Lower leg skin (tissue), 4 donors: Measurements from ENCODE around the gene ZNF280D. TPM values are rescaled to one million over a fixed set of nuclear protein-coding genes. Genes with fewer than 3 reads are reported as not detected.

Experiments
- DNase-seq, 2 donors: peaks; one replicate each; pipeline ENCODE4 v3.0.0-alpha.2; 2019; ENCODE audit warnings: low spot score in 2 of 2
- H3K4me3 ChIP-seq: fragments of 200-600 bp; sonication (generic); 2 replicates; pipeline ENCODE4 v1.5.1; 2017; ENCODE audit warnings: mild to moderate bottlenecking, low read depth; ENCODE audit not compliant: poor library complexity, severe bottlenecking
- POLR2A ChIP-seq, 2 donors: fragments of 450-650 bp; IDR thresholded peaks; one replicate each; pipeline ENCODE4 v1.6.1; 2016 to 2017; ENCODE audit warnings: antibody characterized with exemption in 2 of 2, mild to moderate bottlenecking in 1 of 2, moderate library complexity in 1 of 2
- WGBS, 2 donors: methylation state at CpG; one replicate each; pipeline ENCODE4 v1.1.5; 2018; 5-methylcytosine and 5-hydroxymethylcytosine counted together
- intact Hi-C: fragments of 100-400 bp; cut with DNase I; formaldehyde crosslinking; loops from one replicate; pipeline ENCODE4 v1.15.0; 2023; ENCODE audit warnings: low total_unique reads
- total RNA-seq, 4 donors: library from RNA; depleted of rRNA; stranded (reverse); fragments of >200 nt; gene quantifications; one replicate each; pipeline ENCODE4 v1.1.0, GENCODE V29; 2016
- TF ChIP-seq, protein P1 (sequence below), 3 donors: fragments of 450-650 bp; IDR thresholded peaks; one replicate each; pipeline ENCODE4 v1.5.1; 2016; ENCODE audit warnings: antibody characterized with exemption in 3 of 3, mild to moderate bottlenecking in 3 of 3, moderate library complexity in 2 of 3

The ZNF280D gene
- total RNA-seq, 4 donors from 2014 or later = 22.8 to 30.8 (median 25.9) TPM

DNA sequence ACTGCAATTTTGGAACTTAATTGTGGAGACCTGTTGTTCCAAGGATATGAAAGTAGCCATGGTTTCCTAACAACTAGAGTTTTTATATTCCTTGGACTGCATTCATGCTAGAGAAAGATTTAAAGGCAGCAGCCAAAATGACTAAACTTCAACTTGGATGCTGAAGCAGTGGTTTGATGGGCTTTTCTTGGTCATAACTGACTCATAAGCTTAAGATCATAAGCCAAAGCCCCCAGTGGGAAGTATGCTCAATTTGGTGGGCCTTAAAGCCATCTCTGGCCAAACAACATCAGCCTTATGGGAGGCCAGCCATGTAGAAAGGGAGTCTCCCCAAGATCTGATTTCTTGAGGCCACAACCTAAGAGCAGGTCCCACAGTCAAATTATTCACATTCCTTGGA is 80.2 kb downstream of the ZNF280D start:
- TF ChIP-seq POLR2A (IDR thresholded peaks at IDR 0.05) = no peak
- TF ChIP-seq, protein P1, sequence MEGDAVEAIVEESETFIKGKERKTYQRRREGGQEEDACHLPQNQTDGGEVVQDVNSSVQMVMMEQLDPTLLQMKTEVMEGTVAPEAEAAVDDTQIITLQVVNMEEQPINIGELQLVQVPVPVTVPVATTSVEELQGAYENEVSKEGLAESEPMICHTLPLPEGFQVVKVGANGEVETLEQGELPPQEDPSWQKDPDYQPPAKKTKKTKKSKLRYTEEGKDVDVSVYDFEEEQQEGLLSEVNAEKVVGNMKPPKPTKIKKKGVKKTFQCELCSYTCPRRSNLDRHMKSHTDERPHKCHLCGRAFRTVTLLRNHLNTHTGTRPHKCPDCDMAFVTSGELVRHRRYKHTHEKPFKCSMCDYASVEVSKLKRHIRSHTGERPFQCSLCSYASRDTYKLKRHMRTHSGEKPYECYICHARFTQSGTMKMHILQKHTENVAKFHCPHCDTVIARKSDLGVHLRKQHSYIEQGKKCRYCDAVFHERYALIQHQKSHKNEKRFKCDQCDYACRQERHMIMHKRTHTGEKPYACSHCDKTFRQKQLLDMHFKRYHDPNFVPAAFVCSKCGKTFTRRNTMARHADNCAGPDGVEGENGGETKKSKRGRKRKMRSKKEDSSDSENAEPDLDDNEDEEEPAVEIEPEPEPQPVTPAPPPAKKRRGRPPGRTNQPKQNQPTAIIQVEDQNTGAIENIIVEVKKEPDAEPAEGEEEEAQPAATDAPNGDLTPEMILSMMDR (IDR thresholded peaks at IDR 0.05) = no peak
- DNase-seq = no peak
- no peak overlapping the region for H3K4me3 ChIP-seq
- intact Hi-C loops = no loop called here

DNA sequence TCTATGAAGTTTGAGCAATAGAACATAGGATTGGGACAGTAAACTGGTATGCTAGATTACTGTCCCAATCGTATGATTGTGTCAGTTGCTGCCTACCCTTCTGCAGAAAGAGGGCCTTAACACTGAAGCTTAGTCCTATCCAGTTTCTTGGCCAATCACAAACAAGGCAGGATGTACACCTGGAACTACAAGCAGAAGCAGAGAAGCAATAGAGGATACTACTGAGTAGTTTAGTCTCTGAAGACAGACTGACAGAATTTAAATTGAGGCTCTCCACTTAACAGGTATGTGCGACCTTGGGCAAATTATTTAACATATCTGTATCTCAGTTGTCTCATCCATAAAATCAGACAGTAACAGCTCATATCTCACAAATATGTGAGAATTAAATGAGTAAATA is 85.0 kb downstream of the ZNF280D start:
- H3K4me3 ChIP-seq = no peak overlapping the region
- WGBS, 2 donors = 98 to 100% methylated on average over 2 of the region's 2 CpGs
- TF ChIP-seq POLR2A (IDR thresholded peaks at IDR 0.05) = no peak
- TF ChIP-seq, protein P1 (IDR thresholded peaks at IDR 0.05) = no peak
- intact Hi-C loops = no loop called here
- no peak for DNase-seq

DNA sequence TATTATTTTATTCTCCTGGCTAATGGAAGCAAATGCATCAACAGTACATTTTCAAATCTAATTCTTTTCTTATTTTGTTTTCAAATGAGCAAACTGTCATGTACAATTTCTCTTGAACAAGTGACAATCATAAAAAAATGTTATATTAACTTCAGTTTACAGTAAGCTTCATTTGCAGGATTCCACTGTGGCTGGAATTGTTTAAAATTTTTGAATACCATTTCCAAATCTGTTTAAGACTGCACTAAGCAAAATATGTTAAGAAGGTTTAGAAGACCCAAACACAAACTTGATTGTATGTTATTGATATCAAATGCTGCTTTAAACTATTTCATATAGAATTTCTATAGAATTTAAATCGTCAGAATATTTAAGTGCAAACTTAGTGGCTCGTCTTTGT is 92.8 kb downstream of the ZNF280D start:
- DNase-seq = no peak
- intact Hi-C loops = no loop called here
- WGBS, 2 donors = 96% methylated on average over 2 of the region's 2 CpGs
- TF ChIP-seq POLR2A (IDR thresholded peaks at IDR 0.05) = no peak
- TF ChIP-seq, protein P1 (IDR thresholded peaks at IDR 0.05) = no peak
- H3K4me3 ChIP-seq = no peak overlapping the region

- TF ChIP-seq POLR2A (IDR thresholded peaks at IDR 0.05) = no peak
- TF ChIP-seq, protein P1 (IDR thresholded peaks at IDR 0.05) = no peak
- H3K4me3 ChIP-seq = no peak overlapping the region
- intact Hi-C loops = no loop called here
- DNase-seq = no peak
Observed at GRCh38 chr15:56640127-56640526, 93.2 kb downstream of the ZNF280D start.

DNA sequence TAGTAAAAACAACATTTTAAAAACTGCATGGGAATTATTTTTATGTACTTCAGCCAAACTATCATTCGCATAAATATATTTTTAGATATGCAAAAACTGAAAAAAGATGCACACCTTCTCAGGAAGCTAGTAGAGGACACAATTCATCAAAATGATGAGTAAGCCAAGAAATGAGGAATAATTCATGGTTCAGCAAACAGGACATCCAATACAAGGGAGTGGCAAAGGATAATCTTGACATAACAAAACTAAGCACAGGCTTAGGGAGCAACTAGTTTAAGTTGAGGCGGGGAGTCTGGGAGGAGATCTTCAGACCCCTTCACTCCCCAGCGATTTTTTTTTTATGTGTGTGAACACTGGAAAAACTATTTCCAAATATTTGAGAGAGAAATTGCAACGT is 93.7 kb downstream of the ZNF280D start:
- no peak overlapping the region for H3K4me3 ChIP-seq
- no peak for DNase-seq
- WGBS, 2 donors = 84 to 88% methylated on average over 4 of the region's 4 CpGs
- TF ChIP-seq, protein P1 (IDR thresholded peaks at IDR 0.05) = no peak
- TF ChIP-seq POLR2A (IDR thresholded peaks at IDR 0.05) = no peak
- intact Hi-C loops = no loop called here

- TF ChIP-seq POLR2A (IDR thresholded peaks at IDR 0.05) = no peak
- TF ChIP-seq, protein P1 (IDR thresholded peaks at IDR 0.05) = no peak
- intact Hi-C loops = no loop called here
- WGBS, 2 donors = 40 to 47% methylated on average over 3 of the region's 3 CpGs
- no peak for DNase-seq
- H3K4me3 ChIP-seq = no peak overlapping the region
Observed at GRCh38 chr15:56631765-56632164, 101.5 kb downstream of the ZNF280D start.
